GM19351 (cell line): ENCODE results near the gene TCF20.

Experiments used
- ATAC-seq: cut with Tn5 transposase; IDR thresholded peaks from one replicate; pipeline ENCODE4 v1.9.1; 2021; ENCODE audit warnings: mild to moderate bottlenecking, moderate library complexity; ENCODE audit not compliant: unreplicated experiment

TCF20 gene

GRCh38 chr22:42270510-42271190 is at the start of gene TCF20:
Gene TCF20 (minus strand): TSS chr22:42270653. CDS start chr22:42215305, 55,348 bp downstream.
- ATAC-seq: peak; percentile 62

GRCh38 chr22:42319386-42319785 is 48.9 kb upstream of the TCF20 start:
- no peak for ATAC-seq

GRCh38 chr22:42318967-42319366 is 48.5 kb upstream of the TCF20 start:
- ATAC-seq: no peak

- ATAC-seq: no peak
Observed at GRCh38 chr22:42317691-42318547, 47.5 kb upstream of the TCF20 start.

- ATAC-seq: no peak
Observed at GRCh38 chr22:42317008-42317407, 46.6 kb upstream of the TCF20 start.

GRCh38 chr22:42315392-42315756 is 44.9 kb upstream of the TCF20 start:
- ATAC-seq: no peak

- ATAC-seq: no peak
Observed at GRCh38 chr22:42314709-42315391, 44.4 kb upstream of the TCF20 start.

GRCh38 chr22:42313804-42314581 is 43.5 kb upstream of the TCF20 start:
- no peak for ATAC-seq

- ATAC-seq: no peak
Observed at GRCh38 chr22:42313204-42313603, 42.8 kb upstream of the TCF20 start.

- no peak for ATAC-seq
Observed at GRCh38 chr22:42310291-42311015, 40.0 kb upstream of the TCF20 start.

GRCh38 chr22:42309865-42310264 is 39.4 kb upstream of the TCF20 start:
- ATAC-seq: no peak

GRCh38 chr22:42308892-42309468 is 38.5 kb upstream of the TCF20 start:
- ATAC-seq: no peak

- no peak for ATAC-seq
Observed at GRCh38 chr22:42307806-42308563, 37.5 kb upstream of the TCF20 start.

- ATAC-seq: no peak
Observed at GRCh38 chr22:42306010-42306409, 35.6 kb upstream of the TCF20 start.

- no peak for ATAC-seq
Observed at GRCh38 chr22:42304324-42304790, 33.9 kb upstream of the TCF20 start.

GRCh38 chr22:42303396-42304323 is 33.2 kb upstream of the TCF20 start:
- no peak for ATAC-seq

GRCh38 chr22:42301742-42302102 is 31.3 kb upstream of the TCF20 start:
- ATAC-seq: no peak
